HUES48 (cell line): ENCODE measurements around the gene HERC2.

Experiments
- H3K27ac ChIP-seq: one replicate; pipeline ENCODE4 v1.7.0; 2013; ENCODE audit warnings: low read depth, low read length, inconsistent platforms
- H3K27me3 ChIP-seq: 2 replicates; pipeline ENCODE4 v1.6.1; 2013; ENCODE audit warnings: mild to moderate bottlenecking, low read length; ENCODE audit not compliant: control insufficient read depth, insufficient read depth
- H3K36me3 ChIP-seq: 2 replicates; pipeline ENCODE4 v1.6.1; 2013; ENCODE audit warnings: low read length; ENCODE audit not compliant: control insufficient read depth, insufficient read depth
- H3K4me1 ChIP-seq: 2 replicates; pipeline ENCODE4 v1.6.1; 2013; ENCODE audit warnings: mild to moderate bottlenecking, low read length; ENCODE audit not compliant: control insufficient read depth, insufficient read depth
- H3K4me3 ChIP-seq: 2 replicates; pipeline ENCODE4 v1.5.1; 2013; ENCODE audit warnings: mild to moderate bottlenecking, low read depth, low read length
- H3K9ac ChIP-seq: 2 replicates; pipeline ENCODE4 v1.6.1; 2013; ENCODE audit warnings: mild to moderate bottlenecking, low read depth, low read length, moderate library complexity
- H3K9me3 ChIP-seq: 2 replicates; pipeline ENCODE4 v1.6.1; 2013; ENCODE audit warnings: low read length; ENCODE audit not compliant: control insufficient read depth, insufficient read depth

Gene HERC2

GRCh38 chr15:28273873-28274610 is 47.9 kb downstream of the HERC2 start:
- Histone ChIP-seq H3K9ac (no peak overlapping the region), H3K9me3 (no peaks in the 10 kb centered on the region), H3K27ac (no peak overlapping the region), H3K4me1 (peaks cover 4% of the 10 kb centered on the region; the same call in 1 of the 2 replicates), H3K27me3 (no peaks in the 10 kb centered on the region), H3K36me3 (peaks cover 71% of the 10 kb centered on the region), H3K4me3 (no peak overlapping the region)

- H3K4me1 ChIP-seq, result peaks cover 4% of the 10 kb centered on the region; the same call in 1 of the 2 replicates
- H3K4me3 ChIP-seq, result no peak overlapping the region
- H3K36me3 ChIP-seq, result peaks cover 73% of the 10 kb centered on the region
Observed at GRCh38 chr15:28273468-28273867, 48.5 kb downstream of the HERC2 start.

GRCh38 chr15:28272587-28272986 is 49.4 kb downstream of the HERC2 start:
- Histone ChIP-seq H3K27ac (no peak overlapping the region), H3K9me3 (no peaks in the 10 kb centered on the region), H3K9ac (no peak overlapping the region), H3K4me3 (no peak overlapping the region), H3K4me1 (peaks cover 4% of the 10 kb centered on the region; the same call in 1 of the 2 replicates), H3K36me3 (peaks cover 80% of the 10 kb centered on the region), H3K27me3 (no peaks in the 10 kb centered on the region)

More at GRCh38 chr15:28273468-28273867, 48.5 kb downstream of the HERC2 start:
- Histone ChIP-seq H3K27ac (no peak overlapping the region), H3K9ac (no peak overlapping the region), H3K27me3 (no peaks in the 10 kb centered on the region), H3K9me3 (no peaks in the 10 kb centered on the region)

GRCh38 chr15:28271697-28272260 is 50.2 kb downstream of the HERC2 start:
- Histone ChIP-seq H3K4me1 (peaks cover 4% of the 10 kb centered on the region; the same call in 1 of the 2 replicates), H3K4me3 (no peak overlapping the region), H3K36me3 (peaks cover 83% of the 10 kb centered on the region), H3K27ac (no peak overlapping the region), H3K9ac (no peak overlapping the region), H3K9me3 (no peaks in the 10 kb centered on the region), H3K27me3 (no peaks in the 10 kb centered on the region)

GRCh38 chr15:28269097-28269496 is 52.9 kb downstream of the HERC2 start:
- no peaks in the 10 kb centered on the region for H3K27me3 ChIP-seq
- peaks cover 89% of the 10 kb centered on the region for H3K36me3 ChIP-seq
- no peak overlapping the region for H3K4me3 ChIP-seq
- no peak overlapping the region for H3K9ac ChIP-seq
- peaks cover 4% of the 10 kb centered on the region; the same call in 1 of the 2 replicates for H3K4me1 ChIP-seq
- no peak overlapping the region for H3K27ac ChIP-seq
- H3K9me3 ChIP-seq, result no peaks in the 10 kb centered on the region

- no peak overlapping the region for H3K27ac ChIP-seq
- H3K9me3 ChIP-seq, result no peaks in the 10 kb centered on the region
- no peaks in the 10 kb centered on the region for H3K27me3 ChIP-seq
- H3K4me3 ChIP-seq, result no peak overlapping the region
- H3K4me1 ChIP-seq, result no peaks in the 10 kb centered on the region
- H3K9ac ChIP-seq, result no peak overlapping the region
- H3K36me3 ChIP-seq, result peaks cover 86% of the 10 kb centered on the region
Observed at GRCh38 chr15:28267727-28268126, 54.3 kb downstream of the HERC2 start.

GRCh38 chr15:28265334-28266019 is 56.5 kb downstream of the HERC2 start:
- no peaks in the 10 kb centered on the region for H3K27me3 ChIP-seq
- H3K4me3 ChIP-seq, result no peak overlapping the region
- no peak overlapping the region for H3K9ac ChIP-seq
- H3K9me3 ChIP-seq, result no peaks in the 10 kb centered on the region
- H3K36me3 ChIP-seq, result peaks cover 79% of the 10 kb centered on the region
- H3K4me1 ChIP-seq, result no peaks in the 10 kb centered on the region
- no peak overlapping the region for H3K27ac ChIP-seq

- Histone ChIP-seq H3K36me3 (peaks cover 71% of the 10 kb centered on the region), H3K27me3 (no peaks in the 10 kb centered on the region), H3K4me3 (no peak overlapping the region), H3K9me3 (no peaks in the 10 kb centered on the region), H3K4me1 (no peaks in the 10 kb centered on the region), H3K9ac (no peak overlapping the region), H3K27ac (no peak overlapping the region)
Observed at GRCh38 chr15:28264166-28264565, 57.8 kb downstream of the HERC2 start.

GRCh38 chr15:28262438-28262837 is 59.5 kb downstream of the HERC2 start:
- H3K4me3 ChIP-seq, result no peak overlapping the region
- H3K9ac ChIP-seq, result no peak overlapping the region
- no peaks in the 10 kb centered on the region for H3K27me3 ChIP-seq
- peaks cover 57% of the 10 kb centered on the region for H3K36me3 ChIP-seq
- H3K9me3 ChIP-seq, result no peaks in the 10 kb centered on the region
- H3K4me1 ChIP-seq, result no peaks in the 10 kb centered on the region
- H3K27ac ChIP-seq, result no peak overlapping the region

- H3K9me3 ChIP-seq, result no peaks in the 10 kb centered on the region
- H3K4me1 ChIP-seq, result no peaks in the 10 kb centered on the region
- peaks cover 49% of the 10 kb centered on the region for H3K36me3 ChIP-seq
- no peak overlapping the region for H3K4me3 ChIP-seq
- H3K9ac ChIP-seq, result no peak overlapping the region
- no peaks in the 10 kb centered on the region for H3K27me3 ChIP-seq
- no peak overlapping the region for H3K27ac ChIP-seq
Observed at GRCh38 chr15:28260722-28261121, 61.3 kb downstream of the HERC2 start.

- Histone ChIP-seq H3K27me3 (no peaks in the 10 kb centered on the region), H3K9ac (no peak overlapping the region), H3K9me3 (no peaks in the 10 kb centered on the region), H3K27ac (no peak overlapping the region), H3K4me1 (no peaks in the 10 kb centered on the region), H3K4me3 (no peak overlapping the region), H3K36me3 (peaks cover 49% of the 10 kb centered on the region)
Observed at GRCh38 chr15:28260317-28260716, 61.7 kb downstream of the HERC2 start.
